Activated CD8-positive, alpha-beta T cell treated with anti-CD3 and anti-CD28 coated beads for 36 hours (primary cell): ENCODE data around the gene LGALSL. TPM values are rescaled to one million over a fixed set of nuclear protein-coding genes. Genes with fewer than 3 reads are reported as not detected.

Source experiments
- ATAC-seq: fragments of 200-7000 bp; cut with Tn5 transposase; one replicate; pipeline ENCODE4 v1.10.0; 2021; ENCODE audit warnings: mild to moderate bottlenecking, moderate library complexity
- CTCF ChIA-PET: fragments of 350-600 bp; sonication (Branson Sonifier 250); formaldehyde crosslinking; loops from one replicate; lab custom pipeline; 2021; ENCODE audit warnings: antibody characterized with exemption; lab: Charles Lee
- POLR2A ChIA-PET: fragments of 350-600 bp; sonication (Branson Sonifier 250); formaldehyde crosslinking; loops from one replicate; lab custom pipeline; 2021; ENCODE audit warnings: antibody characterized with exemption; lab: Charles Lee
- DNase-seq: peaks from one replicate; pipeline ENCODE4 v3.0.0-alpha.2; 2020
- H3K27ac Mint-ChIP-seq: one replicate; pipeline ENCODE4 v1.8.0; 2021; ENCODE audit warnings: mild to moderate bottlenecking, mixed read lengths
- H3K27me3 Mint-ChIP-seq: one replicate; pipeline ENCODE4 v1.8.0; 2021; ENCODE audit warnings: mixed read lengths
- H3K36me3 Mint-ChIP-seq: one replicate; pipeline ENCODE4 v1.8.0; 2021; ENCODE audit warnings: low read depth, mixed read lengths
- H3K4me1 Mint-ChIP-seq: one replicate; pipeline ENCODE4 v1.8.0; 2021; ENCODE audit warnings: low read depth, mixed read lengths
- H3K4me3 Mint-ChIP-seq: one replicate; pipeline ENCODE4 v1.8.0; 2021; ENCODE audit warnings: mild to moderate bottlenecking, moderate library complexity, mixed read lengths
- H3K9me3 Mint-ChIP-seq: one replicate; pipeline ENCODE4 v1.8.0; 2021; ENCODE audit warnings: mixed read lengths
- intact Hi-C: fragments of 100-400 bp; cut with micrococcal nuclease; formaldehyde crosslinking; loops from one replicate; pipeline ENCODE4 v1.10.0; 2022
- total RNA-seq, 2 experiments: library from RNA; stranded (reverse); gene quantifications; one replicate each; pipeline ENCODE4 v1.2.3, GENCODE V29; 2021
- TF ChIP-seq, protein P1 (sequence below): fragments of 200-600 bp; IDR thresholded peaks from one replicate; pipeline ENCODE4 v1.8.0; 2022; ENCODE audit warnings: antibody characterized with exemption, mild to moderate bottlenecking

The LGALSL gene
- total RNA-seq, 2 experiments from 2014 or later = 3.8 to 3.9 TPM

DNA sequence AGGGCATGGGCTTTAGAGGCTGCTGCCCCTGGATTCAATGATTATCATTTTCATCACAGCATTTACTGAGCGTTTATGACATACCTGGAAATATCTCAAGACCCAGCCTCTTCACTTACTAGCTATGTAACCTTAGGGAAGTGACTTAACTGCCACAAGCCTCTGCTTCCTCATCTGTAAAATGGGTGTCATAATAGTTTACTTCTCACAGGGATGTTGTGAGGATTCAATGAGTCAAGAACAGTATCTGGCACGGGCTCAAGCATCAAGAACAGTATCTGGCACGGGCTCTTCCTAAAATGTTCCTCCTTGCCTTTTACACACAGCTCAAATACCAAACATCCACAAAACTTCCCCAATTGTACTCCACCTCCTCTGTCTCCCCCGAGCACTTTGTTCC is 31.4 kb downstream of the LGALSL start:
- no peaks in the 10 kb centered on the region for H3K36me3 Mint-ChIP-seq
- DNase-seq (no peak), ATAC-seq (no peak)
- H3K4me3 Mint-ChIP-seq = no peak overlapping the region
- intact Hi-C loops = loop anchor here (5.0 kb wide), 1 partner anchor 438 kb away; no protein-coding TSS in a partner anchor
- POLR2A ChIA-PET = no interaction called here
- H3K9me3 Mint-ChIP-seq = no peaks in the 10 kb centered on the region
- H3K27ac Mint-ChIP-seq = no peak overlapping the region
- peaks cover 8% of the 10 kb centered on the region for H3K4me1 Mint-ChIP-seq
- peaks cover 1% of the 10 kb centered on the region for H3K27me3 Mint-ChIP-seq
- CTCF ChIA-PET = interaction anchor here (0.7 to 13.8 kb wide), 6 partner anchors 14 to 432 kb away, joined by 3 to 324 read pairs (median 4); no protein-coding TSS in a partner anchor
- TF ChIP-seq, protein P1, sequence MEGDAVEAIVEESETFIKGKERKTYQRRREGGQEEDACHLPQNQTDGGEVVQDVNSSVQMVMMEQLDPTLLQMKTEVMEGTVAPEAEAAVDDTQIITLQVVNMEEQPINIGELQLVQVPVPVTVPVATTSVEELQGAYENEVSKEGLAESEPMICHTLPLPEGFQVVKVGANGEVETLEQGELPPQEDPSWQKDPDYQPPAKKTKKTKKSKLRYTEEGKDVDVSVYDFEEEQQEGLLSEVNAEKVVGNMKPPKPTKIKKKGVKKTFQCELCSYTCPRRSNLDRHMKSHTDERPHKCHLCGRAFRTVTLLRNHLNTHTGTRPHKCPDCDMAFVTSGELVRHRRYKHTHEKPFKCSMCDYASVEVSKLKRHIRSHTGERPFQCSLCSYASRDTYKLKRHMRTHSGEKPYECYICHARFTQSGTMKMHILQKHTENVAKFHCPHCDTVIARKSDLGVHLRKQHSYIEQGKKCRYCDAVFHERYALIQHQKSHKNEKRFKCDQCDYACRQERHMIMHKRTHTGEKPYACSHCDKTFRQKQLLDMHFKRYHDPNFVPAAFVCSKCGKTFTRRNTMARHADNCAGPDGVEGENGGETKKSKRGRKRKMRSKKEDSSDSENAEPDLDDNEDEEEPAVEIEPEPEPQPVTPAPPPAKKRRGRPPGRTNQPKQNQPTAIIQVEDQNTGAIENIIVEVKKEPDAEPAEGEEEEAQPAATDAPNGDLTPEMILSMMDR = no peak

DNA sequence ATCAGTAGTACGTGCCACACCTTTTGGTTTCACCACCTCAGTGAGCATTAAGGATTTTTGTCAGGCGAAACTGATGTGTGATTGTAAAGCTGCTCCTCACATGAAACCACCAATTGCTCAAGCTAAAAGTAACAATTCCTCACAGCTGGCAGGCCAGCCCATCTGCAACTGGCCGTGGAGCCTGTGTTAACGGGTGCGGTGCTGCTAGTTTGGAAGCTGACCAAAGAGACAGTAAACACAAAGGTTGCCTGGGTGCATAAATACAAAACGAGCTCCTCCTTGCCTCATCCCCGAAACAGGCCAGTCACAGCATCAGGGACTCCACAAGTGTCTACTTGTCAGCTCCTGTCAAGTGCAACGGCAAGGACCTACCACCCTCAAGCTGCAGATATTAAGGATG is 32.0 kb downstream of the LGALSL start:
- TF ChIP-seq, protein P1 = no peak

DNA sequence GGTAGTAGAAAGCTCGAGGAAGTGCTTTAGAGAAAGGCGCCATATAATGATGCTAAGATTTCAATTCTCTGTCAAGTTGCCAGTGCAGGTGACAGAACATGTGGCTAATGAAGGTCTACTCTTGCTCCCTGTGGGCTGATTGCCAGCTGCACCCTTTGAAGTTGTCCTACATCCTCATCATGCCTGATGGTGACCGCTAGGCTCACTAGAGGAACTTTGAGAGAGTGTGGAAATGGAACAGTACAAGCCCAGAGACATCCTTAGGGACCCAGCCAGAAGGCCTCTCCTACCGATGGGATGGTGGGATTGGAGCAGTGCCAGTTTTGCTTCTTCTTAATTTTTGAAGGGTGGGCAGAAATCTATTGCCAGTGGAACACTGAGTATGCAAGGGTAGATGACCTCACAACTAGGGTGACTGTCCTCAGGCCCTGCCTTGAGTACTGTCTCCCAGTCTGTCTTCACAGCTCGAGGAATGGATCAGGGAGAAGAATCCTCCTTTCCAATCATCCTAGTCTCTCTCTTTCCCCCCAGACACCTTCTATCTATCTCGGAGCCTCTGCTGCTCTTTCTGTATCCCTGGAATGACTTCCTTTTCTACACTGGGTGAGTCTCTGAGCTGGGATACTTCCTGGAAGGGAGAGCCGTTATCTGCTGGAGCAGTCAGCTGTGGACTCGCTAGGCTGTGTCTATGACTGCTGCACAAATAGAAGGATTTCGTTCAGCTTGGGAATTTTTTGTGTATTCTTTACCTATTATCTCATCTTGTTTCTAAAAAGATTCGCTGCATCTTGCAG is 33.5 kb downstream of the LGALSL start:
- POLR2A ChIA-PET = interaction anchor here (0.9 to 1.3 kb wide), 2 partner anchors 75 to 159 kb away, joined by 3 read pairs; no protein-coding TSS in a partner anchor

More for the DNA sequence above, 32.0 kb downstream of the LGALSL start:
- intact Hi-C loops = loop anchor here (5.0 kb wide), 1 partner anchor 439 kb away; no protein-coding TSS in a partner anchor
- H3K36me3 Mint-ChIP-seq = no peaks in the 10 kb centered on the region
- DNase-seq (no peak), ATAC-seq (no peak)
- ChIA-PET POLR2A (interaction anchor here (0.8 kb wide), 1 partner anchor 159 kb away, joined by 3 read pairs; no protein-coding TSS in a partner anchor), CTCF (interaction anchor here (0.7 to 13.8 kb wide), 8 partner anchors 9 to 157 kb away, joined by 3 to 324 read pairs (median 3); no protein-coding TSS in a partner anchor)
- peaks cover 1% of the 10 kb centered on the region for H3K27me3 Mint-ChIP-seq
- H3K9me3 Mint-ChIP-seq = no peaks in the 10 kb centered on the region
- no peak overlapping the region for H3K4me3 Mint-ChIP-seq
- no peak overlapping the region for H3K27ac Mint-ChIP-seq
- peaks cover 8% of the 10 kb centered on the region for H3K4me1 Mint-ChIP-seq

DNA sequence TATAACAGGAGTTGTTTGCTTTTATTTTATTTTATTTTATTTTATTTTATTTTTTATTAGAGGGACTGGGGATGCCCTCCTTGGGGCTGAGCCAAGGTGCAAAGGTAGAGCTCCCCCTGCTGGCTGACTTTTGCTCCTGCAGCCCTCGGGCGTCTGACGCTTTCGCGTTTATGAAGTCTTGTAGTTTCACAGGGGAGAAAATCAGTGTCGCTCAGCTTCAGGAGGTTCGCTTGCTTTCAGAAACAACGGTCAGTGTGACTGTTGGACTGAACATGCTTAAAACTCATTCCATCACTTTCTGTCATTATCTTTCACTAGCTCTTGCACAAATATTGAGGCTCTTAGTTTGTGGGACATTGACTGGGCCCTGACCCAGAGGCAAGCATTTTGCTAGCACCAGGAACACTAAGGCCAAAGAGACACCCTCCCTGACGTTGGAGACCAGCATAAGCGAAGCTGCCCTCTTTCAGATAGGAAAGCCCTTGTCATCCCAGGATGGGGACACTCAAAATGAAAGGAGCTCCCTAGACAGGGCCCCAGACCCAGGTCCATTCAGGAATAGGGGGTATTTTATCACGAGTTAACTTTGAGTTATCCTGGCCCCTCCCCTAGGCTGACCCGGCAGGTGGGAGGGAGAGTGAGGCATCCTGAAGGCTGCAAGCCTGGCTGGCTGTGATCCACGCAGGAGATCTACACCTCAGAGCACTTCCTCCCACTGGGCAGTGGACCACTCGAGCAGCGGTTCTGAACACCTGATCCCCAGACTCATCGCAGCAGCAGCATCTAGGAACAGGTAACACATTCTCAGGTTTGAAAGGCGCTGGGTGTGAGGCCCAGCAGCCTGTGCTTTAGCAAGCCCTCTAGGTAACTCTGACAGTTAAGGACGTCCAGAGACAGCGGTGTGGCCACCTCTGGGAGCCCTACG is 34.4 kb downstream of the LGALSL start:
- H3K9me3 Mint-ChIP-seq = no peaks in the 10 kb centered on the region
- peaks cover 1% of the 10 kb centered on the region for H3K27me3 Mint-ChIP-seq
- ATAC-seq (peak; percentile 95), DNase-seq (peak; percentile 86)
- TF ChIP-seq, protein P1 = peak; percentile 96
- no peak overlapping the region for H3K4me3 Mint-ChIP-seq
- H3K36me3 Mint-ChIP-seq = no peaks in the 10 kb centered on the region
- no peak overlapping the region for H3K27ac Mint-ChIP-seq
- POLR2A ChIA-PET = interaction anchor here (0.6 to 1.8 kb wide), 7 partner anchors 13 to 449 kb away, joined by 3 to 4 read pairs (median 3); no protein-coding TSS in a partner anchor
- peaks cover 8% of the 10 kb centered on the region for H3K4me1 Mint-ChIP-seq
- intact Hi-C loops = loop anchor here (2.0 to 5.0 kb wide), 2 partner anchors 158 to 441 kb away; no protein-coding TSS in a partner anchor
- CTCF ChIA-PET = interaction anchor here (0.7 to 13.8 kb wide), 68 partner anchors 9 to 811 kb away, joined by 3 to 324 read pairs (median 5); no protein-coding TSS in a partner anchor

More for the DNA sequence above, 33.5 kb downstream of the LGALSL start:
- H3K4me1 Mint-ChIP-seq = peaks cover 8% of the 10 kb centered on the region
- TF ChIP-seq, protein P1 = no peak
- H3K27ac Mint-ChIP-seq = no peak overlapping the region
- intact Hi-C loops = loop anchor here (2.0 to 5.0 kb wide), 2 partner anchors 157 to 440 kb away; no protein-coding TSS in a partner anchor
- peaks cover 1% of the 10 kb centered on the region for H3K27me3 Mint-ChIP-seq
- H3K9me3 Mint-ChIP-seq = no peaks in the 10 kb centered on the region
- CTCF ChIA-PET = interaction anchor here (0.7 to 13.8 kb wide), 63 partner anchors 8 to 811 kb away, joined by 3 to 324 read pairs (median 5); no protein-coding TSS in a partner anchor
- no peaks in the 10 kb centered on the region for H3K36me3 Mint-ChIP-seq
- ATAC-seq = no peak
- DNase-seq = no peak
- H3K4me3 Mint-ChIP-seq = no peak overlapping the region
